HG03469 (cell line): ENCODE data around the gene SSH2.

Experiments used
- ATAC-seq: cut with Tn5 transposase; IDR thresholded peaks from one replicate; pipeline ENCODE4 v1.9.1; 2021; ENCODE audit warnings: mild to moderate bottlenecking, moderate library complexity, moderate number of reproducible peaks; ENCODE audit not compliant: unreplicated experiment

Gene SSH2

DNA sequence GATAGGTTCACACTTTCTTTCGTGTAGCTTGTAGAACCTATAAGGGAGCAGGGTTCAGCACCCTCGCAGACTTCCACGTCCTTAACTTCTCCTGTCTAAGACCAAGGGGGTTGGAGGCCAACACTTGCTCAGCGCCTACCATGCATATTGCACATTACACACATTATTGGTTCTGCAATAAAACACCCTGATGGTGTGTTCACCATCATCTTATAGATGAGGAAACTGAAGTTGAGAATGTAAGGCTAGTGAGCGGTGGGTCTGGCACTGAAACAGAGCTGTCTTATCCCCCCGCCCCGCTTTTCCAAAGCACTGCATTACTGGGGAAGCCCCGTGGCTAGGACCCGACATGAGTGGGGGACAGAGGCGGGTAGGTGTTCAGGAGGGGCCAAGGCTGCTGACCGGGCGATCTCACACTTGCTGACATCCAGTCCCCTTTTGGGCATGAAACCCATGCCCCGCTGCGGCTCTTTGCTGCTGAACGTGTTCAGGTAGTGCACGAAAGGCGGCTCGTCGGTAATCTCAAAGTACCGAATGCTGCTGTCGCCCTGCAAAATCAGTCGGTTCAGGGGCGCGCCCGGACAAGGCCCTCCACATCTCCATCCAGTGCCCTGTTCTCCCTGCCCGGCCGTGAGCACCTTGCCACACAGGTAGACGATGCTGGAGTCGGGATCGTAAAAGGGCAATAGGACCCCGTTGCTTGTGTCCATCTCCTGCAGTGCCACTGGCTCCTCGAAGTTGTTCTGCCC is 313.6 kb downstream of the SSH2 start:
- ATAC-seq = no peak

DNA sequence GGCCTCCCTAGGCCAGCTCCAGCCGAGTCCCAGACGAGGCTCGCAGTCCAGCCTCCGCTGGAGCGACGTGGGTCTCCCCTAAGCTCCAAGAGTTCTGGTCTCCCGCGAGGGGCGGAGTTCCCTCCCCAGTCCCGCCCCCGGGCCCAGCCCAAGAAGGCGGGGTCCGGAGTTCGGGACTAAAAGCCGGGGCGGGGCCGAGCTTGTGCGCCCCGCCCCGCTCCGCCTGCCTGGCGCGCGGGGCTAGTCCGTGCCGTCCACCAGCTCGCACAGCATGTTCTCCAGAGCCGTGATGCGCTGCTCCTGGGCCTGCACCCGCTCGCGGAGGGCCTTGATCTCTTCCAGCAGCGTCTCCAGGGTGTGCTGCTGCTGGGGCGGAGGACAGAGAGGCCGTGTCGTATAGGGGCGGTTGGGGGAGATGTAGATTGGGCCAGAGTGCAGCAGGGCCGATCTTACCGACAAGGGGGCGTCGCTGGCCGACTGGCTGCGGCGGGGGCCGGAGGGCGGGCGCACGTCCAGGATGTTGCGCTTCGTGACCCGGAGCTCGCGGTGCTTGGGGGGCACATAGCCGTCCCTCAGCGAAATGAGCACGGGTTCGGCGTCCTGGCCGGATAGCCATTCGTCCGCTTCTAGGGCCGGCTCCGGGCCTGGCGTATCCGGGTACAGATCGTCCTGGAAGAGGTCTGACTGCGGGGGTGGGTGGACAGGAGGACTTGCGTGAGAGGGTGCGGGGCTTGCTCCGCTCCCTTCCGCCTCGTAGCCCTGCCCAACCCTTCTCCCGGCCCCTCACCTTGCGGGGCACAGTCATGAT is 314.3 kb downstream of the SSH2 start:
- no peak for ATAC-seq

DNA sequence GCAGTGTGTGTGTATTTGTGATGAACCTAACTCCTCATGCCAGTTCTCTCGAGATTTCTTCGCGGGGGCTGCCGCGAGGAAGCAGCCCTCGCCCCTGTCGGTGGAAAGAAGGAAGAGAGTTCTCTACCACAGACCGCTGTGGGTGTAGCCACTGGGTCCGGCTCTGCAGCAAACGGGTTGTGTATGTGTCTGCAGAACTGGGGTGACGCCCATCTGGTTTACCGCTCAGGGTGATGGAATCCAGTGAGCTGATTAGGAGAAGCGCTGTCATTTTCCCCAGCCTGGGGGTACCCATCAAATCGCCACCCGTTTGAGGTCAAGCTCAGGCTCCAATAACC is 315.0 kb downstream of the SSH2 start:
- no peak for ATAC-seq

DNA sequence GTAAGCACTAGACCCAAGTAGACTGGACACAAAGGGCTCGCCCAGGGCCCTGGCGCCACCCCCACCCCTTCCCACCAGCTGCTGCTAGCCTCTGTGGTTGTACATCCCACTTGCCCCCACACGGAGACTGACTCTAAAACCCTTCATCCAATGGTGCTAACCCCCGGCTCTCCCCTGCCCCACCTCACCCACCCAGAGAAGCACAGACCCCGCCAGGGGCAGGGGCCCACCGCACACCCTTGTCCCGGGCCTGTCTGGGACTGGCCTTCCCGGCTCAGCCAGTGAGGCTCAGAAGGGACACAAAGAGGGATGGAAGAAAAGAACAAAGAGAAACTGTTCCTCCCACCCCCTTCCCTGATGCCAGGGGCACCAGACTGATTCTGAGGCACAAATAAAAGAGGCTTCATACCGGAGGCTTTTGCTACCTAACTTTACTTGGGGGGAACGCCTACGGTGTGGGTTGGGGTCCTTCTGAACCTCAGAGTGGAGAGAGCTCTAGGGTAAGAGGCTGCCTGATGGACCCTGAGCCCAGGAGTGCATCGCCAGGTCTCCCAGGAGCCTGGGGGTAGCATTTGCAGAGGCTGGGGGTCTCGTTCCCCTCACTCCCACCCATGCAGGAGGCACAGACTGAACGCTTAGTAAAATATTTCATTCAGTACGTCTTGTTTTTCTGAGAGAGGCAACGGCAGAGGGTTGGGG is 315.5 kb downstream of the SSH2 start:
- ATAC-seq = no peak

DNA sequence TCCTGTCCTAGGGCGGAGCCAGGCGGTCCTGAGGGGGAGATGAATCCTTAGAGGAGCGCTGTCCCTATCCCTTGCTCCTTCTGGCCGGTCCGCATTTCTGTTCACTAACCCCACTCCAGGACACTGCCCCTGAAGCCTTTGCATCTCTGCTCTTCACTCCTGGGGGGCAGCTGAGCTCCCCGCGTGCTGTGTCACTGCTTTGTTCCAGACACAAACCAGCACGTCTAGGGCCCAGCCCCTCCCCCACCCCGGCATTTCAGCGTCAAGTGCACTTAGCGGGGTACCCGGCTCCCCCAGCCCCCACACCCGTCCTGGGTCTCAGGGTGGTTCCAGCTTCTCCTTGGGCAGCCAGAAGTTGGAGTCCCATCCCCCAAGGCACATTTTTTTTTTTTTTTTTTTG is 316.2 kb downstream of the SSH2 start:
- no peak for ATAC-seq

DNA sequence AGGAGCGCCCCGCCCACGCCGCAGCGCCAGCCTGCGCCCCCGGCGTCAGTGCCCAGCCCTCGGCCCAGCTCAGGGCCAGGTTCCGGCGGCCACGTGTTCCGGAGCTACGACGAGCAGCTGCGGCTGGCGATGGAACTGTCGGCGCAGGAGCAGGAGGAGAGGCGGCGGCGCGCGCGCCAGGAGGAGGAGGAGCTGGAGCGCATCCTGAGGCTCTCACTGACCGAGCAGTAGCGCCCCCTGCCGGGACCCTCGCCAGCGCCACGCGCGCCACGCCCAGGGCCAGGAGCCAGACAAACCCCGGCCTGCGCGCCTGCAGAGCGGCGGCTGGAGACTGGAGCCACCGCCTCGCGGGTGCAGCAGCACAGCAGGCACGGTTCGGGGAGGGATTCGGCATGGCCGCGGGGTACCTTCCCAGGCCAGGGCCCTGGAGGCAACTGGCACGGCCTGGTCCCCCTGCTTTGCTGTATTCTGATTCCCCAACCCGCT is 316.6 kb downstream of the SSH2 start:
- ATAC-seq = no peak

DNA sequence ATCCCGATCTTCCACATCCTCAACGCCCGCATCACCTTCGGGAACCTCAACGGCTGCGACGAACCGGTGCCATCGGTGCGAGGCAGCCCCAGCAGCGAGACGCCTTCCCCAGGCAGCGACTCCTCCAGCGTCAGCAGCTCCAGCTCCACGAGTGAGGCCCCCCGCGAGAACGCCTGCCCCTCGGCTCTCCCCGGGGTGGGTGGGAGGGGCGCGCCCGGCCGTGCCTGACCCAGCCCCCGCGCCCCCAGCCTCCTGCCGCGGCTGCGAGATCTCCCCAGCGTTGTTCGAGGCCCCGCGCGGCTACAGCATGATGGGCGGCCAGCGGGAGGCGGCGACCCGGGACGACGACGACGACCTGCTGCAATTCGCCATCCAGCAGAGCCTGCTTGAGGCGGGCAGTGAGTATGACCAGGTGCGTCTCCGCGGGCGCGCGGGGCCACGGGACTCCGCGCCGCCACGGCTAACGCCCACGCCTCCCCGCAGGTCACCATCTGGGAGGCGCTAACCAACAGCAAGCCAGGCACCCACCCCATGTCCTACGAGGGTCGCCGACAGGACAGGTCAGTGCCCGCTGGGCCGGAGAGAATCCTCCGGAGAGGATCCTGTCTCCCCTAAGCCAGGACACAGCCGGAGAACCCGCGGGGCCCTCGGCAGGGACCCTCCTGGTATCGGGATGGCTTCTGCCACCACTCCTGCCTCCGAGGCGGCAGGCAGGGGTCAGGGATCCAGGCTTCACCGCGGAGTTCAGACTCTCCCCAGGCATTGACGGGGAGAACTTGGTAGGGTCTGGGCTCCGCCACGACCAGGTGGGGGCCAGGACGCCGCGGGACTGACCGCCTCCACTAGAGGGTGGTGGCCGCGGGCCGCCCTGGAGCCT is 317.4 kb downstream of the SSH2 start:
- ATAC-seq = no peak

DNA sequence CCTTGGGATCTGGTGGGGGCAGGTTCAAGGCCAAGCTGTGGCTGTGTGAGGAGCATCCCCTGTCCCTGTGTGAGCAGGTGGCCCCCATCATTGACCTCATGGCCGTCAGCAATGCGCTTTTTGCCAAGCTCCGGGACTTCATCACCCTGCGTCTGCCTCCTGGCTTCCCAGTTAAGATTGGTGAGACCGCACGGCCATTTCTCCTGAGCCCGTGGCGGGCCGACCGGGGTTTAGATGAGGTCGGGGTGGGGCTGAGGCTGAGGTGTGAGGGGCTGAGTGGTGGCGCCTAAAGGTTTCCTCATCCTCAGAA is 318.0 kb downstream of the SSH2 start:
- ATAC-seq = no peak

DNA sequence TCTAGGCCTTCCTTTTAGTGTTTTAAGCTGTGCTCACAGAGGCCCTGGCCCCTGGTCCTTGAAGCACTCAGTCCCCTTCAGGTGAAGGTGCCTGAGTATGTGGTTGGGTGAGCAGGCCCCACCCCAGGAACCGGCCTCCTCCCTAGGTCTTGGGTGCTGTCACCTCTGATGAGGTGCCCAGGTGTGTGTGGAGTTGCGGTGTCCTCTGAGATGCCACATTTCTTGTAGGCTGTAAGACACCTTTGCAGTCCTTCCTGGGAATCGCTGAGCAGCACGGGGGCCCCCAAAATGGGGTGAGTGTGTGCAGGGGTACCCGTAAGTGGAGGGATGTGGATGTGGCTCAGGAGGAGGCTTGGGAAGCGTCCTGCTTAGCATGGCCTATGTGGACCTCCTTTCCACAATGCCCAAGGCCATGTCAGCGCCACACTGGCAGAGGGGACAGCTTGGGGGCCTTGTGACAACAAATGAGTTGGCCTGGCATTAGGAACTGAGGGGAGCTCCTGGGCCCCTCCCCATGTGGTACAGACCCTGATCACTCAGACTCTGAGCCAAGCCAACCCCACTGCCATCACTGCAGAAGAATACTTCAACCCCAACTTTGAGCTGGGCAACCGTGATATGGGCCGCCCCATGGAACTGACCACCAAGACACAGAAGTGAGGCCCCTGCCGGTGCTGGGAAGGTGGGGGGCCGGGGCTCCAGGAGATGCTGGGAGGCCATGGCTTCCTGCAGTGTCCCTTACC is 318.5 kb downstream of the SSH2 start:
- no peak for ATAC-seq

DNA sequence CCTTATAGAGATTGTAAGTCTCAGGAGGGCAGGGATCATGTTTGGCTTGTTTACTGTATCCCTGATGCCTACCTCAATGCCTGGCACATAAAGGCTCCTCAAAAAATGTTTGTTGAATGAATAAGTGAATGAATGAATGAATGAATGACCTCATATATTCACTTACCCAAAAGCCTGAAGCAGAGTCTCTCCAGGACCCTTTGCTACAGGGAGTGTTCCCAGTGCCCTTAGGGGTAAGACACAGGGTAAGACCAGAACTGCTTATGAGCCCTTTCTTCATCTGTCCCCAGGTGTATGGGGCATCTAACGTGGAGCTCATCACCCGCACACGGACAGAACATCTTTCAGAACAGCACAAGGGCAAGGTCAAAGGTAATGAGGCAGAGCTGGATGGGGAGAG is 319.6 kb downstream of the SSH2 start:
- ATAC-seq = no peak

DNA sequence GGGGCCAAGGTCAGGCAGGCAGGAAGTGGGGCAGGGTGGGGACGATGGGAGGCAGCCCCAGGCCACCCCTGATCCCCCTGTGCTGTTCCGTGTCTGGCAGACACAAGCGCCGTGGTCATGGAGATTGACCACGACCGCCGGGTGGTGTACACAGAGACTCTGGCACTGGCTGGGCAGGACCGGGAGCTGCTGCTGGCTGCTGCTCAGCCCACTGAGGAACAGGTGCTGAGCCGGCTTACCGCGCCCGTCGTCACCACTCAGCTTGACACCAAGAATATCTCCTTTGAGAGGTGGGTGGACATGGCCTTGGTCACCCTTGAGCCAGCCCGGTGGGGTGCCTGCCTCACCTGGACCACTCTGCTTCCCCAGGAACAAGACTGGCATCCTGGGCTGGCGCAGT is 321.0 kb downstream of the SSH2 start:
- ATAC-seq = no peak

DNA sequence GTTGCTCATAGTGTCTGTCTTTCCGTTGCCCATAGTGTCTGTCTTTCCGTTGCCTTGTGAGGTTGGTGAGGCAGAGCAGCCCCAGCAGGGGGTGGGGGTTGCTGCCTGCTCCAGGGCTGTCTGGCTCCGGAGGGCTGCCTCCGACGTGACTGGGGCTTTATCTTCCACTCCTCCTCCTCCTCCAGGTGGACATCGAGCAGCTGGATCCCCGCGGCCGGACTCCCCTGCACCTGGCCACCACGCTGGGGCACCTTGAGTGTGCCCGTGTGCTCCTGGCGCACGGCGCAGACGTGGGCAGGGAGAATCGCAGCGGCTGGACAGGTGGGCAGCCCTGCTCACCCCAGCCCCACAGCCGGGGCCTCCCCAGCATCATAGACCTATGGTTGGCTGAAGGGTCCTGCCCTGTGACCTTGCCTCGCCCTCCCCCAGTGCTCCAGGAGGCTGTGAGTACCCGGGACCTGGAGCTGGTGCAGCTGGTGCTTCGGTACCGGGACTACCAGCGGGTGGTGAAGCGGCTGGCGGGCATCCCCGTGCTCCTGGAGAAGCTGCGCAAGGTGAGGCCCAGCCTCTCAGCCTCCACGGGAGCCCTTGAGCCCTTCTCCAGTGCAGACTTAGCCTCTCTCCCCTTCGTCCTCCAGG is 322.4 kb downstream of the SSH2 start:
- ATAC-seq = no peak

DNA sequence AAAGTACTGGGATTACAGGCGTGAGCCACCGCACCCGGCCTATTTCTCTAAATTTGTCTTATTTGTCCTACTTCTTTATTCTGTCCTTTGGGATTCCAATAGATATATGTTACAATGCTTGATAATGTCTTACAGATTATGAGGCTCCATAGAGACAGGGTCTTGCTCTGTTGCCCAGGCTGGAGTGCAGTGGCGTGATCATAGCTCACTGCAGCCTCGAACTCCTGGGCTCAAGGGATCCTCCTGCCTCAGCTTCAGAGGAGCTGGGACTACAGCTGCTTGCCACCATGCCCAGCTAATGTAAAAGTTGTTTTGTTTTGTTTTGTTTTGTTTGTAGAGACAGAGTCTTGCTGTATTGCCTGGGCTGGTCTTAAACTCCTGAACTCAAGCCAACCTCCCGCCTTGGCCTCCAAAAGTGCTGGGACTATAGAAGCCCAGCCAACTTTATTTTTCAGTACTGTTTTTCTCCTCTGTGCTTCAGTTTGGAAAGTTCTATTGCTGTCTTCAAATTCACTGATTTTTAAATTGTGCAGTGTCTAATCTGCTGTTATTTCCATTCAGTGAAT is 326.8 kb downstream of the SSH2 start:
- ATAC-seq = no peak

DNA sequence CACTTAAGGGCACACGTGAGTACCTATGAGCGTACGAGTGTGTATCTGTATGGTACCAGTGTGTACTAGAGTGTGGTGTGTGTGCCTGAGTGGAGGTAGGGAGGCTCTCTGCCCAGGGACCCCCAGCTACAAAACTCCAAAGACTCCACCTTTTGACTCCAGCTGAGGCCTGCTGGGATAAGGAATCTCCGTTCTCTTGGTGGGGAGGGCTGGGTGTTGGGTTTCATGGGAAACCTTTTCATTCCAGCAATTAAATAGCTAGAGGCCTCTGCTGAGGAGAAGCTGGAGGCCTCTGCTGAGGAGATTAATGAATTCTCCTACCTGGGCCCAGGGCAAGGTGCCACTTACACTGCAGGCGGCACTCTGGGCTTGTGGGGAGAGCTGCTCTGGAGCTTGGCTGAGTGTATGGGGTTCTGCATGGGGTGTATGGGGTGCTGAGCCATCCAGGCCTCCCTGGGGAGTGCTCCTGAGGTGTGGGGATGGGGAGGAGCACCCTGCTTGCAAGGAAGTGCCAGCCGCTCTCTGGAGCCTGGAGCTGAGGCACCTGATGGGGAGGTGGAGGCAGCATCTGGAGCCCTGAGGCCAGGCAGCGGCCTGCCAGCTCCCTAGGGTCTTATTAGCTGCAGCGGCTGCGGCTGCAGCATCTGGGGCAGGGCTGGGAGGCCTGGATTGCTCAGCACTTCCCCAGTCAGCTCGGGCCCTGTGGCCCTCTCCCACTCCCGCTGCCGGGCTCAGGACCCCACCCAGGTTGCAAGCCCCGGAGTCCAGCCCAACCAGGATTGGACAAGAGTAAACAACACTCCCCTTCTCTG is 332.5 kb downstream of the SSH2 start:
- ATAC-seq = no peak

DNA sequence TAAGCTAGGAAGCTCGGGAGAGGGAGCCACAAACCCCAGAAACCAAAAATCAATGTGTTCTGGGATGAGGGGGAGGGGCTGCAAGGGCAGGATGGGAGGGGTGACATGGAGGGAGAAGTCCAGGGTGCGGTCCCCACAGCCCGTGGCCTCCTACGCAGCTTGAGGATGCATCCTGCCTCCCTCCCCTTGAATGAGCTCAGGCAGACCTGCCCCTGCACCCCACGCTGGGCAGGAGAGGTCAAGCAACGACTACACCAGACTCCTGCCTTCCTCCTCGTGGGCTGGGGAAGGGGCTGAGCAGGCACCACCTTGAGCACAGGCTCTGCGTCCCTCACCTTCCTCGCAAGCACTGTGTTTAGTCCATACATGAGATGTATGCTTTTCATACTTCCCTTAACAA is 333.2 kb downstream of the SSH2 start:
- ATAC-seq = no peak

DNA sequence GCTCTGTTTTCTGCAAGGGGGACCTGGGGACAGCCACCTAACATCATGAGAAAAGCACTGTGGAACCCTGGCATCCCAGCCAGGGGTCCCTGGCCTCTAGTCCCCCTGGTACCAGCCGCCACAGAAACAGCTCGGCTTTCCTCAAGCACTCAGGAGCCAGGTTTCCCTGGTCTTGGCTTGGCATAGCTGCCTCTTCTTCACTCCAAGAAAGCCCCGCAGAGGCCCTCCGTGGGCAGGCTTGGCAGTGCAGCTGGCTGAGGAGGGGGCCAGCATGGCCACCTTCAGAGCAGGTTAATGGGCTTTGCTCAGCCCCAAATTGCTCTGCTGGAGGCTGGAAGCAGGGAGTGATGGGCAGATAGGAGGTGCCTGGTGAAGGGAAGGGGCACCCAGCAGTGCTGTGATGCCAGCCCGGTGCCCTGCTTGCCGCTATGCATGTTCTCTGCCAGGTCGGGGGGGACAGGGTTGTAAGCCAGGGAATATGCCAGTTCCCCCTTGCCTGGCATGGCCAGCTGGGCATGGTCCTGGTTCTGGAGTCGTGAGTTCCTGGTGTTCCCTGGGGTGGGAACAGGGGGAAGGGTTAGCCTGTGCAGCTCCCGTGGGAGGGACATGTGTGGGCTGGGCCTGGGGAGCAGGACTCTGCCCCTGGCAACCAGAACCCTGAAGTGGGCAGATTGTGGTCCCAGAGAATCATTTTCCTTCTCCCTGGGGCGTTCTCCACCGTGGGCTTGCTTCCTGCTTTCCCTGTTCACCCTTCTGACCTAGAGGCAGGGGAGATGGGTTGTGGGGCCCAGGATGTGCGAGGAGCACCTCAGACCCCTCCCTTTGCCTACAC is 333.9 kb downstream of the SSH2 start:
- no peak for ATAC-seq

DNA sequence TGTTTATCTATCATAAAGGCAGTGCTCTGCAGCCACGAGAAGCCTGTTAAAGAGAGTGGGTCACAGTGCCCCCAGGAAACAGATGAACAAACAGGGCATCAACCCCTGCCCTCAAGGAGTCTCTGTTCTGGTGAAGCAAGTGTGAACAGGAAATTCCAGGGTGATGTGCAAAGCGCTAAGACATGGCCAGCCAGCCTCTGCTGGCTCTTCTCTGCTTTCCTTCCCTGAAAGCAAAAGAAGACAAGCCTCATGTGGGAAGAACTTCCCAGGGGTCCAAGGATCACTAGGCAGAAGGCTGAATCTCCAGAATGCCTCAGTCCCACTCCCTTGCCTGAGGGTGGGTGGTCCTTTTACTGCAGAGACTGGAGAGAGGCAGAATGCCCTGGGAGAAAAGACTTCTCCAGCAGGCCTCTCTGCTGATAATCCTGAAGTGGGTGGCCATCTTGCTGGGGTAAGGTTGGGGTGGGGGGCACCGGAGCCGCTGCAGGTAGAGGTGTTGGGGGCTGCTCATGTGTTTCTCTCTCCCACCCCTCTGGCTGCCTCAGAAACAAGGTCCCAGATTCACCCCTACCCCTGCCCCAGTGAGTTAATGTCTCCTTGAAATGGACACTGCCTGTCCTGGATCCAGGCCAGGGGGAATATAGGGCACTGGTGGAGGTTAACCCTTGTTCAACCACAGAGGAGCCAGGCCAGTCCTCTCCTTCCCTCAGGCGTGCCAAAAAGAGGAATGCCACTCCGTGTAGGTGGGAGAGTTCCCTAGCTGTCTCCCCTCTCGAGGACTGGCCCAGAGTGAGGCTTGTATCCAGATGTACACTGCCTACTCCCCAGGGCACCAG is 334.7 kb downstream of the SSH2 start:
- no peak for ATAC-seq
